OCI-LY3 (cell line): Measurements from ENCODE around the gene LEMD3.

Experiments
- EZH2phosphoT487 ChIP-seq: fragments of 200-600 bp; shearing (Covaris generic); IDR thresholded peaks from 2 replicates; pipeline ENCODE4 v1.6.1; 2018; ENCODE audit warnings: antibody characterized with exemption, mixed run types, low read depth
- TF ChIP-seq, protein P1 (sequence below): fragments of 200-600, 300-600 bp; sonication (generic); IDR thresholded peaks from 2 replicates; pipeline ENCODE4 v1.5.1; 2014; ENCODE audit warnings: antibody characterized with exemption, low read length, low read depth

DNA sequence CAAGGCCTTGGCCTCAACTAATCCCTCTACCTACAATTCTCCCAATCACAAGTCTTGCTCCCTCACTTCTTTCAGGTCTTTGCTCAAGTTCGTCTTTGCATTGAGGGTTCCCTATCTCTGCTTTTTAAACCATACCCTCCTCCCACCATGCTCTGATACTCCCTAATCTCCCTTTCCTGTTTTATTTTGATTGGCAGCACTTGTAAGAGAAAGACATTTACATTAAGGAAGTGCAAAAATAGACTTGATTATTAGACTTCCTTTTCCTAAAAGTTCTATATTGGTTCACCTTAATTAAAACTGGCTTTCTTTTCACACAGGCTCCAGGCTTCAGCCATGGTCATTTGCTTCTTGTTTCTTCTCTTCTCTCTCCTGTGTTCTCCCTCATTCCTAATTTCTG, 30.0 kb upstream of the LEMD3 start:
- TF ChIP-seq, protein P1, sequence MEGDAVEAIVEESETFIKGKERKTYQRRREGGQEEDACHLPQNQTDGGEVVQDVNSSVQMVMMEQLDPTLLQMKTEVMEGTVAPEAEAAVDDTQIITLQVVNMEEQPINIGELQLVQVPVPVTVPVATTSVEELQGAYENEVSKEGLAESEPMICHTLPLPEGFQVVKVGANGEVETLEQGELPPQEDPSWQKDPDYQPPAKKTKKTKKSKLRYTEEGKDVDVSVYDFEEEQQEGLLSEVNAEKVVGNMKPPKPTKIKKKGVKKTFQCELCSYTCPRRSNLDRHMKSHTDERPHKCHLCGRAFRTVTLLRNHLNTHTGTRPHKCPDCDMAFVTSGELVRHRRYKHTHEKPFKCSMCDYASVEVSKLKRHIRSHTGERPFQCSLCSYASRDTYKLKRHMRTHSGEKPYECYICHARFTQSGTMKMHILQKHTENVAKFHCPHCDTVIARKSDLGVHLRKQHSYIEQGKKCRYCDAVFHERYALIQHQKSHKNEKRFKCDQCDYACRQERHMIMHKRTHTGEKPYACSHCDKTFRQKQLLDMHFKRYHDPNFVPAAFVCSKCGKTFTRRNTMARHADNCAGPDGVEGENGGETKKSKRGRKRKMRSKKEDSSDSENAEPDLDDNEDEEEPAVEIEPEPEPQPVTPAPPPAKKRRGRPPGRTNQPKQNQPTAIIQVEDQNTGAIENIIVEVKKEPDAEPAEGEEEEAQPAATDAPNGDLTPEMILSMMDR: no peak
- no peak for TF ChIP-seq EZH2phosphoT487
